HG02943 (cell line): ENCODE data around the gene SYNPR.
"Not testable (repeated sequence)": the region's sequence is repeated elsewhere in the genome, so short reads cannot be mapped to it uniquely, and the experiment has no call there.

Experiments used
- ATAC-seq: cut with Tn5 transposase; IDR thresholded peaks from one replicate; pipeline ENCODE4 v1.9.1; 2021; ENCODE audit warnings: mild to moderate bottlenecking, low read depth, moderate library complexity; ENCODE audit not compliant: unreplicated experiment

SYNPR gene

GRCh38 chr3:63607716-63608115, 329.6 kb downstream of the SYNPR start:
- no peak for ATAC-seq

DNA sequence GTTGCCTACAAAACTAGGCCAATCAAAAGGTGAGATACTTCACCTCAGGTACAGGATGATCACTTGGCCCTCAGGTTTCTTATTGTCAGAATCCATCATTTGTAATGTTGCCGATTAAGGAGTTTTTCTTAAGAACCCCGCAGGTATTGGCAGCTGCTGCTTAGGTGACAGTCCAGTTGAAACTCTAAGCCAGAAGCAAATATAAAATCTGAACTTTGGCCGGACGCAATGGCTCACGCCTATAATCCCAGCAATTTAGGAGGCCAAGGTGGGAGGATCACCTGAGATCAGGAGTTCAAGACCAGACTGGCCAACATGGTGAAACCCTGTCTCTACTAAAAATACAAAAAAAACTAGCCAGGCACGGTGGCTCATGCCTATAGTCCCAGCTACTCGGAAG, 331.3 kb downstream of the SYNPR start:
- ATAC-seq = no peak

DNA sequence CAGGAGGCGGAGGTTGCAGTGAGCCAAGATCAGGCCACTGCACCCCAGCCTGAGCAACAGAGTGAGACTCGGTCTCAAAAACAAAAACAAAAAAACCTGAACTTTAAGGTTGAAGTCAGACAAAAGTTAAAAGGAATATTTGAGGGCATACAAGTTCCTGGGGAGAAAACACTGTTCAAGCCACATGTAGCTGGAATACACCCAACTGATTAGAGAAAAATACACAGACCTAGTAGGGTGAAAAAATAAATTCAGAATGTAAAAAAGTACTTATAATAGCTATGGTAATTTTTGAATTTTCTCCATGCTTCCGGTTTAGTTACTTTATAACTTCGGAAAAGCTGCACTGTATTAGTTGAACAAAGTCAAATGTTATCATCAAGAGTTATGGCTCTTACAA, 331.7 kb downstream of the SYNPR start:
- no peak for ATAC-seq

GRCh38 chr3:63611382-63611781, 333.3 kb downstream of the SYNPR start:
- ATAC-seq = no peak

DNA sequence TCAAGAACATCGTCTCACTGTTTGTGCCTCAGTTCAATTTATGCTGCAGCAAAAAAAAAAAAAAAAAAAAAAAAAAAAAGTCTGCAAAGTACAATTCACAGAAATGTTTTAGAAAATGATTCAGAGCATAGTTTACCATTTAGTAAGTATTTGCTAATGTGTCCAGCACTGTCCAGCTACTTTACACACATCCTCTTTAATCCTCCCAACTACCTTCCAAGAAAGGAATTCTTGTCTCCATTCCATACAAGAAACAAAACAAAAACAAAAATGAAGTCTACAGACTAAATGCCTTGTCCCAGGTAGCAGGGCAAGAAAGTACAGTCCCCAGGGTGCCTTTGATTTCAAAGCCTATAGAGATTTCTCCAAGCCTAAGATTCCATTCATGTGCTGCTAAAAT, 335.5 kb downstream of the SYNPR start:
- ATAC-seq = no peak

- no peak for ATAC-seq
Observed at GRCh38 chr3:63617391-63617790, 339.3 kb downstream of the SYNPR start.

DNA sequence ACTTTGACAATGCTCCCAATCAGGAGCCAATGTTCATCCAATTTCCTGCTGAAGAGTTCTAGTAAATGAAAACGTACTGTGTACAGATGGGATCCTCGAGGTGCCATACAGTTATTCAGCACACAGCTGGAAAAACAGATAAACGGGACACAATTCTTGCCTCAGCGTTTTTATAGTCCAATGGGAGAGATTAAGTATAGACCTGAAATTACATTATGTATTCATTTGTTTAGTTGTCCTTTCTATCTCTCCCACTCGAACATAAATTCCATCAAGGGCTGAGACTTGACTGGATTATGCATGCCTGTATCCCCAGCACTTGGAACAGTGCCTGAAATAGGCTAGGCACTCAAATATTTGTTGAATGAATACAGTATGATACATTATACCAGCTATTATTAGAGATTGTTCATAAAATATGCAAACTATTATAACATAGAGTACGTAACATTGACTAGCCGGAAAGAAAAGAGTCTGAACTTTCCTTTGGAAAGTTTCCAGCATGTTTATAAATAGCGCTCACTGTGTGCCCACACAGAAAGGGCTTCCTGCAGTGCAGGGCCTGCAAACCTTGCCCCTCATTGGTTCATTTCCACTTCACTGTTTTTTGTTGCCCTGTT, 346.9 kb downstream of the SYNPR start:
- no peak for ATAC-seq

GRCh38 chr3:63631670-63632069, 353.6 kb downstream of the SYNPR start:
- no peak for ATAC-seq

GRCh38 chr3:63635186-63635585, 357.1 kb downstream of the SYNPR start:
- ATAC-seq = no peak

- no peak for ATAC-seq
Observed at GRCh38 chr3:63639806-63640205, 361.7 kb downstream of the SYNPR start.

DNA sequence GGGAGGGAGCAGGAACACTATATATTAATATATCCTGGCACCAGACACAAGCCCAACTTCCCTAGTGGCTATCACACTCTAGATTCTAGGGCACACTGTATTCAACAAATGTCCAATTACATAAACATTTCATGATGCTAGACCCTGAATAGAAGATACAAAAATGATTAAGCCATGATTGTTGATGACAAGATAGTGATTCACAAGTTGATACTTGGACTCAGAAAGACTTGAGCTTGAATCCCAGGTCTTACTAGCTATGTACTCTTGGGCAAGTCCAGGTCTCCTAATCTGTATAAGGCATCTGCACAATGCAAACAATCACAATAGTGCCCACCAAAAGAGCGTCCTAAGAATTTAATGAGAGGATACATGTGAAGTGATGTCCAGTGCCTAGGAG, 364.4 kb downstream of the SYNPR start:
- no peak for ATAC-seq

- no peak for ATAC-seq
Observed at GRCh38 chr3:63644212-63644797, 366.2 kb downstream of the SYNPR start.

GRCh38 chr3:63644928-63645781, 367.0 kb downstream of the SYNPR start:
- ATAC-seq = not testable (repeated sequence)

DNA sequence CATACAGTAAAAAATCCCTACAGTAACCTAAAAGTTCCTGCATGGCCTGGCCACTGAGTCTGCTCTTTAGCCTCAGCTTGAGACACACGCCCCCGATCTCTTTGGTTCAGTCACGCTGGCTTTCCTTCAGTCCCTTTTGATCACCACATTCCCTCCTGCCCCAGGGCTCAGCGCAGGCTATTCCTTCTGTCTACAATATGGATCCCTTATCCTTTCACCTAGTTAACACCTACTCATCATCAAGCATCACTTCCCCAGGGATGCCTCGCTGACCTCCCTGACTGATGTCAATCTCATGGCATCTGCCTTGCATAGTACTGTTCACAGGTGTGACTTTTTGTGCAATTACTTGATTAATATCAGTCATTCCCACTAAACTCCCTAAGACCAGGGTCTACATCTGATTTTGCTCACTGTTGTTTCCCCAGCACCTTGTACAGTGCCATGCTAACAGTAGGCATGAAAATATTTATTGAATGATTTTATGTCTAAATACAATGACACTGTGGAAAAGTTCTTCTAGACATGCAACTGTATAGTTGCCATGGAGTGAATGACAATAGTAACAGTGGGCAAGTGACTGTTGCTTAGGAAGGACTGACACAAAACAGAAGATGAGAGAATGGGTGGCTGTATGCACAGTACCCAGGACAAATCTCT, 374.1 kb downstream of the SYNPR start, which contains the start of gene SNTN:
Gene SNTN, plus strand, starts transcription at position 610 of the 660 bp plus-strand sequence. Its CDS starts 13 bp downstream, at position 623.
- no peak for ATAC-seq

DNA sequence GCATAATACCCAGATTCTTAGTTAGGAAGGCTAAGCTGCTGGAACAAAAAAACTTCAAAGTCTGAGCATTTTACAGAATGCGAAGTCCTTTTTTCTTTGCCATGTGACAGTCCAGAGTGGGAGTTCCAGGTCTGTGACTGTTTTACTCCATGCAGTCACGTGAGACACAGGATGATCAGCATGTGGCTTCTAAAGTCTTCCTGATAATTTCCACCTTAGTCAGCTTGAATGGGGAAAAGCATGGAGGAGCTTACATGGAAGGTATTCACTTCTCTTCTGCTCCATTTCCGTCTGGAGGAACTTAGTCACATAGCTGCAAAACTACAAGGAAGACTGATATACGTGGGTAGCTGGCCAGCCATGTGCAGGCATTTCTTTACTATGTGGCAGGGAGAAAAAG, 376.1 kb downstream of the SYNPR start:
- no peak for ATAC-seq

GRCh38 chr3:63654931-63655330, 376.8 kb downstream of the SYNPR start:
- ATAC-seq = no peak

DNA sequence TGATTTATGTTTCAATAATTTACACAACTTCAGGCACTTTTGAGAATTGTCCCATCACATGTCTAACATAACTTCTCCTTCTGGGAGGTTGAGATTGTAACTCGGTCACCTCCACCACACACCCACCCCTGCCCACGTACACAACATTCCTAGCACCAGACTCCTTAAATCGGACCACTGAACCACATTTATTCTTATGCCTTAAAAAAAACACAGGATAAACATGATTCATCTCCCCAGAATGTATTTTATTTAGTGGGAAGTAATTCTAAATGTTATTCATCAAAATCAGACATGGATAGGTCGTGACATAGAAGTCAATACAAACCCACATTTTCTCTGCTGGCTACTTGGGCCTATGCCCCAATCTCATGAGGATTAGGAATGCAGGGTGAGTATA, 377.4 kb downstream of the SYNPR start:
- no peak for ATAC-seq

DNA sequence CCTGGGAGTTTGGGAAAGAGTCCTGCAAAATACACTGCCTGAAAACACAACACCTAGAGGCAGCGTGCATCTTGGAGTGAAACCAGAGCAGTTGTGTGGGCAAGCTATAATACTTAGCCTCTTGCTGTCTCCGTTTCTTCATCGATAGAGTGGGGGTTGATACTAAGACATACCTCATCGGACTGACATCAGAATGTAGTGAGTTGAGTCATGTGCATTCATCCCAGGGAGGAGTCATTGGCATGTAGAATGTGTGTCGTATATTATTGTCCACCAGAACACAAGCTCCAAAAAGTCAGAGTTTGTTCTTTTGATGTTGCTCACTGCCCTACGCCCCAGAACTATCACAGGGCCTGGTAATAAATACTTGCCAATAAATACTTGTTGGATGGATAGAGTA, 378.7 kb downstream of the SYNPR start:
- ATAC-seq = no peak

GRCh38 chr3:63661242-63661641, 383.1 kb downstream of the SYNPR start:
- ATAC-seq = no peak

DNA sequence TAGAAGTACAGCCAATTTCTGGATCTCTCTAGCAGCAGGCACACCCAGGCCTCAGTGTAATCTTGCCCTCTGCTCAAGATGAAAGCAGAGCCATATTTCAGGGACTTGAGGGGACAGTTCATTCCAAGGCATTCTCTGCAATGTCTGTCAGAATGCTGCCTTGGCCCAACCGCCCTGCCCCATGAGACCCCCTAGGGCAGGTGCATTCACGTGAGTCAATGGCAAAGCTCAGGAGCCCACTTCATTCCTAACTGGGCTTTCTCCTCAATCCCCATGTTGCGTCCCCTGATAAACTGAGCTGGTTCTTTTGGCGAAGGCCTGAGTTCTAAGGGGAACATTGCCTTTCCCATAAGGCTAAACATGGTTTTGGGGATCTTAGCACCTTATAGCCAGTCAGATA, 383.9 kb downstream of the SYNPR start:
- ATAC-seq = no peak

DNA sequence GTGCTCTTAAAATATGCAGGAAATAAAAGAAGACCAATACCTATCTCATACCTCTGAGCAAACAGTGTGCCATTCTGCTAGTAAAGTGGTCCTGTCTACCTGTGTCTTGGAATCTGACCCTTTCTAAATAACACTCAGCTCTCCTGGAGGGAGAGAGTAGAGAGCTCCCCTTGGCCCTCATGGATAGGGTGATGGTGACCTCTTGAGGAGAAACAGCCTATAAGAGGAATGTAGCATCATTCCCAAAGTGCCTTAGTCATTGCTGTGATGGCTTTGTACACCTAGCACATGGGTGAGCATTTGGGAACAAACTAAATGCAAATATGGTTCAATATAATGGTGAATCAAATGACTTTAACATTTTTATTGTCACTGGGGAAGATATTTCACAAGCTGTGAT, 384.4 kb downstream of the SYNPR start:
- no peak for ATAC-seq
